ENCODE measurements around the gene S100A2.

GRCh38 chr1:153608742-153609584 is 43.3 kb upstream of the S100A2 start:
- TF ChIP-seq, protein P1, sequence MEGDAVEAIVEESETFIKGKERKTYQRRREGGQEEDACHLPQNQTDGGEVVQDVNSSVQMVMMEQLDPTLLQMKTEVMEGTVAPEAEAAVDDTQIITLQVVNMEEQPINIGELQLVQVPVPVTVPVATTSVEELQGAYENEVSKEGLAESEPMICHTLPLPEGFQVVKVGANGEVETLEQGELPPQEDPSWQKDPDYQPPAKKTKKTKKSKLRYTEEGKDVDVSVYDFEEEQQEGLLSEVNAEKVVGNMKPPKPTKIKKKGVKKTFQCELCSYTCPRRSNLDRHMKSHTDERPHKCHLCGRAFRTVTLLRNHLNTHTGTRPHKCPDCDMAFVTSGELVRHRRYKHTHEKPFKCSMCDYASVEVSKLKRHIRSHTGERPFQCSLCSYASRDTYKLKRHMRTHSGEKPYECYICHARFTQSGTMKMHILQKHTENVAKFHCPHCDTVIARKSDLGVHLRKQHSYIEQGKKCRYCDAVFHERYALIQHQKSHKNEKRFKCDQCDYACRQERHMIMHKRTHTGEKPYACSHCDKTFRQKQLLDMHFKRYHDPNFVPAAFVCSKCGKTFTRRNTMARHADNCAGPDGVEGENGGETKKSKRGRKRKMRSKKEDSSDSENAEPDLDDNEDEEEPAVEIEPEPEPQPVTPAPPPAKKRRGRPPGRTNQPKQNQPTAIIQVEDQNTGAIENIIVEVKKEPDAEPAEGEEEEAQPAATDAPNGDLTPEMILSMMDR (conservative IDR thresholded peaks at IDR 0.05; ENCODE audit: low read depth, low read length): no peak
- TF ChIP-seq EZH2 (IDR thresholded peaks at IDR 0.05; ENCODE audit: borderline replicate concordance, low read depth, low read length, poor library complexity, severe bottlenecking): no peak

All from A673 (cell line).